Endothelial cell of umbilical vein (primary cell): Measurements from ENCODE around the gene PANX2. TPM values are rescaled to one million over a fixed set of nuclear protein-coding genes. Genes with fewer than 3 reads are reported as not detected.

Source experiments
- BruUV-seq: library from RNA; stranded (reverse); fragments of 400-500 nt; replicated peaks from 2 replicates; lab custom pipeline; 2021; lab: Mats Ljungman, UMichigan
- CTCF ChIA-PET: fragments of 300-600, 350-600 bp; sonication (Branson Sonifier 250); formaldehyde crosslinking; loops from one replicate; lab custom pipeline; 2021; ENCODE audit warnings: antibody characterized with exemption, inconsistent platforms; lab: Charles Lee
- POLR2A ChIA-PET: fragments of 300-600, 350-600 bp; sonication (Branson Sonifier 250); formaldehyde crosslinking; loops from one replicate; lab custom pipeline; 2021; ENCODE audit warnings: antibody characterized with exemption, inconsistent platforms; lab: Charles Lee
- DNase-seq: peaks from one replicate; pipeline ENCODE4 v3.0.0-alpha.2; 2011; ENCODE audit warnings: low read depth, low spot score
- FAIRE-seq: peaks from 2 replicates; lab custom pipeline; 2011; peaks lifted over from hg19 to GRCh38; lab: Jason Lieb, UNC
- H2AFZ ChIP-seq: 2 replicates; pipeline ENCODE4 v1.6.0; 2012; ENCODE audit warnings: low read depth, low read length, control low read depth, inconsistent platforms
- H3K27ac ChIP-seq: 2 replicates; pipeline ENCODE4 v1.5.1; 2011; ENCODE audit warnings: low read depth, mild to moderate bottlenecking, control low read depth, low read length, moderate library complexity; ENCODE audit not compliant: insufficient read depth
- H3K27me3 ChIP-seq, 2 experiments: 2 replicates each; pipeline versions ENCODE4 v1.6.0 to v1.6.1; 2011; ENCODE audit warnings: low read length in 2 of 2, mixed read lengths in 1 of 2; ENCODE audit not compliant: control insufficient read depth in 2 of 2, insufficient read depth in 2 of 2
- H3K36me3 ChIP-seq, 2 experiments: 2 replicates in 1 of 2; 3 replicates in 1 of 2; pipeline ENCODE4 v1.5.1; 2011; ENCODE audit warnings: low read length in 2 of 2, mild to moderate bottlenecking in 1 of 2, moderate library complexity in 1 of 2; ENCODE audit not compliant: control insufficient read depth in 2 of 2, insufficient read depth in 2 of 2; ENCODE audit errors: extremely low read depth in 1 of 2
- H3K4me1 ChIP-seq: 3 replicates; pipeline ENCODE4 v1.5.1; 2011; ENCODE audit warnings: mild to moderate bottlenecking, low read length; ENCODE audit not compliant: control insufficient read depth, insufficient read depth; ENCODE audit errors: extremely low read depth
- H3K4me2 ChIP-seq: 2 replicates; pipeline ENCODE4 v1.6.1; 2011; ENCODE audit warnings: low read length, control low read depth, mixed read lengths; ENCODE audit not compliant: insufficient read depth
- H3K4me3 ChIP-seq, 3 experiments: fragments of 200-600 bp in 1 of 3; sonication (generic), shearing (Covaris generic) in 1 of 3; replicated peaks in 1 of 3; 2 replicates each; pipeline ENCODE4 v1.5.1; 2011 to 2016; ENCODE audit warnings: control low read depth in 3 of 3, low read length in 3 of 3, mild to moderate bottlenecking in 2 of 3, inconsistent platforms in 1 of 3, low read depth in 1 of 3, moderate library complexity in 1 of 3; ENCODE audit not compliant: insufficient read depth in 1 of 3
- H3K79me2 ChIP-seq: 2 replicates; pipeline ENCODE4 v1.6.0; 2012; ENCODE audit warnings: low read length, inconsistent platforms; ENCODE audit not compliant: control insufficient read depth, insufficient read depth
- H3K9ac ChIP-seq: replicated peaks from 2 replicates; pipeline ENCODE3; 2011; ENCODE audit warnings: low read length, control low read depth; ENCODE audit not compliant: insufficient read depth; ENCODE audit errors: extremely low read depth
- H3K9me1 ChIP-seq: replicated peaks from 3 replicates; pipeline ENCODE4 v1.6.0; 2011; ENCODE audit warnings: mild to moderate bottlenecking, low read length; ENCODE audit not compliant: control insufficient read depth, insufficient read depth; ENCODE audit errors: extremely low read depth
- H3K9me3 ChIP-seq: replicated peaks from 2 replicates; pipeline ENCODE4 v1.5.1; 2012; ENCODE audit warnings: low read length, inconsistent platforms; ENCODE audit not compliant: control insufficient read depth, insufficient read depth
- H4K20me1 ChIP-seq: replicated peaks from 2 replicates; pipeline ENCODE3; 2011; ENCODE audit warnings: mild to moderate bottlenecking, low read length; ENCODE audit not compliant: control insufficient read depth, insufficient read depth; ENCODE audit errors: extremely low read depth
- CTCF ChIP-seq, 2 donors: IDR thresholded peaks; 1 replicate in 1 of 2; 2 replicates in 1 of 2; pipeline ENCODE4 v1.5.1; 2011; ENCODE audit warnings: low read length in 2 of 2, mild to moderate bottlenecking in 2 of 2, moderate library complexity in 2 of 2, control low read depth in 1 of 2, inconsistent platforms in 1 of 2, low read depth in 1 of 2; ENCODE audit not compliant: insufficient read depth in 1 of 2; ENCODE audit errors: extremely low read depth in 1 of 2
- EZH2 ChIP-seq: IDR thresholded peaks from 2 replicates; pipeline ENCODE4 v1.6.1; 2012; ENCODE audit warnings: borderline replicate concordance, low read depth, mild to moderate bottlenecking, moderate library complexity, low read length, inconsistent platforms; ENCODE audit not compliant: severe bottlenecking
- FOS ChIP-seq: IDR thresholded peaks from 2 replicates; pipeline ENCODE4 v1.6.1; 2011; ENCODE audit warnings: mild to moderate bottlenecking, low read length, moderate library complexity, borderline replicate concordance; ENCODE audit not compliant: insufficient read depth
- GATA2 ChIP-seq: IDR thresholded peaks from 2 replicates; pipeline ENCODE4 v1.7.0; 2011; ENCODE audit warnings: low read depth, mild to moderate bottlenecking, moderate library complexity, mixed read lengths, low read length; ENCODE audit not compliant: insufficient read length, insufficient read depth
- JUN ChIP-seq: IDR thresholded peaks from 2 replicates; pipeline ENCODE4 v1.6.1; 2011; ENCODE audit warnings: borderline replicate concordance, low read depth; ENCODE audit not compliant: insufficient read length, insufficient read depth
- MAX ChIP-seq: IDR thresholded peaks from 2 replicates; pipeline ENCODE4 v1.6.1; 2011; ENCODE audit not compliant: insufficient read depth, insufficient read length
- MYC ChIP-seq: IDR thresholded peaks from one replicate; pipeline ENCODE4 v1.6.1; 2011; ENCODE audit warnings: mild to moderate bottlenecking, low read depth, low read length
- POLR2A ChIP-seq: IDR thresholded peaks from 2 replicates; pipeline ENCODE4 v1.6.1; 2012; ENCODE audit warnings: low read depth, mild to moderate bottlenecking, control low read depth, low read length
- POLR2AphosphoS5 ChIP-seq: IDR thresholded peaks from 2 replicates; pipeline ENCODE4 v1.6.1; 2012; ENCODE audit warnings: low read depth, mild to moderate bottlenecking, control low read depth, low read length, moderate library complexity; ENCODE audit not compliant: insufficient read depth
- dilution Hi-C: fragments of 300-500 bp; cut with MboI; formaldehyde crosslinking; loops from one replicate; pipeline ENCODE4 v1.15.0; 2019; ENCODE audit warnings: low sequenced_read_pairs; ENCODE audit not compliant: extremely low pct_ligation_motif_present
- intact Hi-C: fragments of 100-400 bp; cut with micrococcal nuclease; formaldehyde crosslinking; loops from one replicate; pipeline ENCODE4 v1.10.0; 2022
- polyA plus RNA-seq, 4 experiments: library from polyadenylated mRNA; depleted of rRNA in 3 of 4; stranded (reverse) in 3 of 4; unstranded in 1 of 4; fragments of >200 nt; gene quantifications; 2 replicates each; pipeline versions ENCODE4 v1.2.1 to v1.2.3, GENCODE V29; 2011 to 2012; ENCODE audit warnings: missing spikeins in 1 of 4
- total RNA-seq: library from RNA; stranded (reverse); gene quantifications from 2 replicates; pipeline ENCODE4 v1.2.3, GENCODE V29; 2021

PANX2 gene
- total and polyA plus RNA-seq, 2 donors (not counting 3 experiments of a cell fraction or from before 2014, with no cell fraction given), result 2.5 to 5.1 TPM

- Histone ChIP-seq H3K27ac (no peak overlapping the region), H3K27me3 (no peaks in the 10 kb centered on the region), H3K36me3 (peaks cover 23 to 27% of the 10 kb centered on the region in 2 experiments), H3K9ac (no peak overlapping the region), H3K79me2 (no peaks in the 10 kb centered on the region), H3K4me3 (no peak overlapping the region), H2AFZ (no peak overlapping the region), H3K4me2 (no peak overlapping the region), H3K4me1 (no peaks in the 10 kb centered on the region), H3K9me3 (no peaks in the 10 kb centered on the region), H4K20me1 (no peaks in the 10 kb centered on the region), H3K9me1 (no peaks in the 10 kb centered on the region)
- intact Hi-C loops, result no loop called here
- FAIRE-seq, result no peak
- DNase-seq, result no peak
- POLR2A ChIA-PET, result no interaction called here
- dilution Hi-C loops, result no loop called here
- TF ChIP-seq GATA2 (no peak), MAX (no peak), JUN (no peak), FOS (no peak), POLR2AphosphoS5 (no peak)
- CTCF ChIA-PET, result no interaction called here
- BruUV-seq, result no TSS peak
Observed at GRCh38 chr22:50138041-50138440, 32.5 kb upstream of the PANX2 start.

- POLR2A ChIA-PET, result no interaction called here
- Histone ChIP-seq H3K4me2 (no peak overlapping the region), H3K4me1 (no peaks in the 10 kb centered on the region), H3K36me3 (peaks cover 23 to 30% of the 10 kb centered on the region in 2 experiments), H3K4me3 (no peak overlapping the region), H3K9me1 (no peaks in the 10 kb centered on the region), H2AFZ (no peak overlapping the region), H3K27ac (no peak overlapping the region), H3K79me2 (no peaks in the 10 kb centered on the region), H3K9ac (no peak overlapping the region), H3K27me3 (no peaks in the 10 kb centered on the region), H4K20me1 (no peaks in the 10 kb centered on the region), H3K9me3 (no peaks in the 10 kb centered on the region)
- TF ChIP-seq MYC, result no peak
- TF ChIP-seq CTCF (IDR thresholded peaks at IDR 0.05; ENCODE audit: extremely low read depth in 1 of 2, insufficient read depth in 1 of 2, low read depth in 1 of 2, low read length in 2 of 2), result no peak
- TF ChIP-seq EZH2, result no peak
- TF ChIP-seq MAX, result no peak
- no peak for TF ChIP-seq JUN
- TF ChIP-seq FOS, result no peak
- no peak for TF ChIP-seq POLR2AphosphoS5
- TF ChIP-seq POLR2A, result no peak
- dilution Hi-C loops, result no loop called here
- CTCF ChIA-PET, result no interaction called here
- BruUV-seq, result no TSS peak
- intact Hi-C loops, result no loop called here
- no peak for DNase-seq
- peak; percentile 24 for FAIRE-seq
Observed at GRCh38 chr22:50138988-50139387, 31.5 kb upstream of the PANX2 start.
